Measurements from ENCODE around the gene RNU1-3.
"Not testable (repeated sequence)": the region's sequence is repeated elsewhere in the genome, so short reads cannot be mapped to it uniquely, and the experiment has no call there.

DNA sequence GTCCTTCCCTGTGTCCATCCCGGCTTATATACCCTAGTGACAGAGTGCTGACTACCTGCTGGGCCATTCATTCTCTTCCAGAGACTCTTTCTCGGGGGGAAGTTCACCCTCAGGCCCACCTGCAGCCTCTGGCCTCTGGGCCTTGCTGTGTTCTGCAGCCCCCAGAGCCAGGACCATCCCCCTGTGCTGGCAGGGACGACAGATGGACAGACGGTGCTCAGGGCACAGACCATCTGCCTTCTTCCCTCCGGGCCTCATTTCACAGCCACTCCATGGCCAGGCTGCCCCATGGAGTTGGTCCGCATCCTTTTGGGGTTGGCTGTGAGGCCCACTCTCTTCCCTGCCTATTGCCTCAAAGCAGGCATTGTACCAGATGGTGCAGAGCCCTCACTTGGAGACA, 39.6 kb upstream of the RNU1-3 start:
- not testable (repeated sequence) for TF ChIP-seq CTCF (IDR thresholded peaks at IDR 0.05; ENCODE audit: low read depth, low read length, missing input control); ZBTB33 (IDR thresholded peaks at IDR 0.05); YY1 (IDR thresholded peaks at IDR 0.05); RAD21 (IDR thresholded peaks at IDR 0.05); GABPA (IDR thresholded peaks at IDR 0.05 in 1 of 2, conservative IDR thresholded peaks at IDR 0.05 in 1 of 2); HNF4G (IDR thresholded peaks at IDR 0.05); SP1 (IDR thresholded peaks at IDR 0.05); NR2F2 (IDR thresholded peaks at IDR 0.05); JUND (IDR thresholded peaks at IDR 0.05); FOXA2 (IDR thresholded peaks at IDR 0.05); TAF1 (conservative IDR thresholded peaks at IDR 0.05)
- TF ChIP-seq, protein P1, sequence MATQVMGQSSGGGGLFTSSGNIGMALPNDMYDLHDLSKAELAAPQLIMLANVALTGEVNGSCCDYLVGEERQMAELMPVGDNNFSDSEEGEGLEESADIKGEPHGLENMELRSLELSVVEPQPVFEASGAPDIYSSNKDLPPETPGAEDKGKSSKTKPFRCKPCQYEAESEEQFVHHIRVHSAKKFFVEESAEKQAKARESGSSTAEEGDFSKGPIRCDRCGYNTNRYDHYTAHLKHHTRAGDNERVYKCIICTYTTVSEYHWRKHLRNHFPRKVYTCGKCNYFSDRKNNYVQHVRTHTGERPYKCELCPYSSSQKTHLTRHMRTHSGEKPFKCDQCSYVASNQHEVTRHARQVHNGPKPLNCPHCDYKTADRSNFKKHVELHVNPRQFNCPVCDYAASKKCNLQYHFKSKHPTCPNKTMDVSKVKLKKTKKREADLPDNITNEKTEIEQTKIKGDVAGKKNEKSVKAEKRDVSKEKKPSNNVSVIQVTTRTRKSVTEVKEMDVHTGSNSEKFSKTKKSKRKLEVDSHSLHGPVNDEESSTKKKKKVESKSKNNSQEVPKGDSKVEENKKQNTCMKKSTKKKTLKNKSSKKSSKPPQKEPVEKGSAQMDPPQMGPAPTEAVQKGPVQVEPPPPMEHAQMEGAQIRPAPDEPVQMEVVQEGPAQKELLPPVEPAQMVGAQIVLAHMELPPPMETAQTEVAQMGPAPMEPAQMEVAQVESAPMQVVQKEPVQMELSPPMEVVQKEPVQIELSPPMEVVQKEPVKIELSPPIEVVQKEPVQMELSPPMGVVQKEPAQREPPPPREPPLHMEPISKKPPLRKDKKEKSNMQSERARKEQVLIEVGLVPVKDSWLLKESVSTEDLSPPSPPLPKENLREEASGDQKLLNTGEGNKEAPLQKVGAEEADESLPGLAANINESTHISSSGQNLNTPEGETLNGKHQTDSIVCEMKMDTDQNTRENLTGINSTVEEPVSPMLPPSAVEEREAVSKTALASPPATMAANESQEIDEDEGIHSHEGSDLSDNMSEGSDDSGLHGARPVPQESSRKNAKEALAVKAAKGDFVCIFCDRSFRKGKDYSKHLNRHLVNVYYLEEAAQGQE (IDR thresholded peaks at IDR 0.05), result not testable (repeated sequence)

Data from liver (tissue), 3 donors.